Measurements from ENCODE around the gene NTPCR. TPM values are rescaled to one million over a fixed set of nuclear protein-coding genes. Genes with fewer than 3 reads are reported as not detected.

The NTPCR gene
- 10 to 100 TPM; 25.5 to 38.8 TPM for total RNA-seq
- 85.1 TPM for polyA plus RNA-seq (ENCODE audit: insufficient read depth, low read depth, low replicate concordance)
- long read RNA-seq, donor 1, full-length matches to known transcripts: 23 of 28 reads
- long read RNA-seq, donor 1, partial matches to known transcripts: 5 of 28 reads
- long read RNA-seq, donor 1, other reads (novel, unspliced or antisense): 0 of 28 reads
- long read RNA-seq, donor 2, full-length matches to known transcripts: 18 of 18 reads
- long read RNA-seq, donor 2, partial matches to known transcripts: 0 of 18 reads
- long read RNA-seq, donor 2, other reads (novel, unspliced or antisense): 0 of 18 reads

- intact Hi-C loops (cut with DNase I; ENCODE audit: low total_unique reads): no loop called here
Measured at GRCh38 chr1:232950197-232951176, at the start of gene NTPCR. NTPCR (plus strand) TSS chr1:232950611; CDS start chr1:232950711, 100 bp downstream.

GRCh38 chr1:232900818-232901217, 49.6 kb upstream of the NTPCR start:
- TF ChIP-seq POLR2A (IDR thresholded peaks at IDR 0.05): no peak
- TF ChIP-seq CTCF (IDR thresholded peaks at IDR 0.05): no peak
- Histone ChIP-seq H3K4me3 (no peak overlapping the region), H3K4me1 (no peaks in the 10 kb centered on the region), H3K27me3 (no peaks in the 10 kb centered on the region), H3K9me3 (no peaks in the 10 kb centered on the region), H3K27ac (no peak overlapping the region), H3K36me3 (ENCODE audit: low read depth, missing control alignments) (no peaks in the 10 kb centered on the region)
- intact Hi-C loops (cut with DNase I; ENCODE audit: low total_unique reads): no loop called here
- no peak for DNase-seq
- WGBS, 2 donors: 73% methylated on average over 10 of the region's 10 CpGs

More at GRCh38 chr1:232950197-232951176, at the start of gene NTPCR:
- Histone ChIP-seq H3K4me3 (peak within 1 kb of the TSS; percentile 85 to 86), H3K4me1 (no peaks in the 10 kb centered on the region), H3K36me3 (ENCODE audit: low read depth, missing control alignments) (no peaks in the 10 kb centered on the region), H3K27me3 (no peaks in the 10 kb centered on the region), H3K27ac (peak within 1 kb of the TSS; percentile 40 to 79), H3K9me3 (no peaks in the 10 kb centered on the region)
- WGBS, 2 donors: 1% methylated on average over 31 to 46 of the region's 56 CpGs
- TF ChIP-seq POLR2A (IDR thresholded peaks at IDR 0.05) (no peak), CTCF (IDR thresholded peaks at IDR 0.05) (no peak)
- DNase-seq: peak; percentile 93

- H3K27me3 ChIP-seq: no peaks in the 10 kb centered on the region
- H3K27ac ChIP-seq: no peak overlapping the region
- no peak overlapping the region for H3K4me3 ChIP-seq
- 48 to 58% methylated on average over 4 of the region's 4 CpGs for WGBS, 2 donors
- TF ChIP-seq POLR2A (IDR thresholded peaks at IDR 0.05) (no peak), CTCF (IDR thresholded peaks at IDR 0.05) (no peak)
- no peaks in the 10 kb centered on the region for H3K36me3 ChIP-seq (ENCODE audit: low read depth, missing control alignments)
- H3K9me3 ChIP-seq: no peaks in the 10 kb centered on the region
- DNase-seq: no peak
- no peaks in the 10 kb centered on the region for H3K4me1 ChIP-seq
- intact Hi-C loops (cut with DNase I; ENCODE audit: low total_unique reads): no loop called here
Measured at GRCh38 chr1:232901255-232901654, 49.2 kb upstream of the NTPCR start.

GRCh38 chr1:232902774-232903350, 47.5 kb upstream of the NTPCR start:
- H3K4me3 ChIP-seq: no peak overlapping the region
- H3K36me3 ChIP-seq (ENCODE audit: low read depth, missing control alignments): no peaks in the 10 kb centered on the region
- 72 to 80% methylated on average over 4 of the region's 4 CpGs for WGBS, 2 donors
- H3K9me3 ChIP-seq: no peaks in the 10 kb centered on the region
- TF ChIP-seq POLR2A (IDR thresholded peaks at IDR 0.05) (no peak), CTCF (IDR thresholded peaks at IDR 0.05) (no peak)
- H3K27ac ChIP-seq: no peak overlapping the region
- no peak for DNase-seq
- no peaks in the 10 kb centered on the region for H3K27me3 ChIP-seq
- intact Hi-C loops (cut with DNase I; ENCODE audit: low total_unique reads): no loop called here
- H3K4me1 ChIP-seq: no peaks in the 10 kb centered on the region
